ENCODE results near the gene REEP2.

REEP2 gene

GRCh38 chr5:138470322-138471051 is 31.6 kb downstream of the REEP2 start:
- no peak for TF ChIP-seq CTCF (IDR thresholded peaks at IDR 0.05)

- no peak for TF ChIP-seq CTCF (IDR thresholded peaks at IDR 0.05)
Measured at GRCh38 chr5:138471052-138471361, 32.1 kb downstream of the REEP2 start.

DNA sequence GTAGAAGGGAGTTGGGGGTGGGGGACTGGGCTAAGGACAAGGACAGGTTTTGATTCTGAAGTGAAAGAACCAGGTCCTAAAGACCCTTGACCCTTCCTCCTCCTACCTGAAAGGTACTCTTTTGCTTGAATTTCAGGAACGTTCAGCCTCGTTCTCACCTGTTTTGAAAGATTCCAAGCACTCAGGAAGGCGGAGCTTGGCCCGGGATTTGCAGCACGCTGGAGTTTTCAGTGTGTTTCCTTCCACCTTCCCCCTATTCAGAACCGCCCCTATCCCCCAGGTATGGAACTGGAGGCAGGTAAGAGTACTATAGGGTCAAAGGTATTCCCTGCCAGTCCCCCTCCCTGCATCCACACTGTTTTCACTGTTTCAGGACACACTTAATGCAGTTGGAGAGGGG is 33.5 kb downstream of the REEP2 start:
- TF ChIP-seq CTCF (IDR thresholded peaks at IDR 0.05): no peak

DNA sequence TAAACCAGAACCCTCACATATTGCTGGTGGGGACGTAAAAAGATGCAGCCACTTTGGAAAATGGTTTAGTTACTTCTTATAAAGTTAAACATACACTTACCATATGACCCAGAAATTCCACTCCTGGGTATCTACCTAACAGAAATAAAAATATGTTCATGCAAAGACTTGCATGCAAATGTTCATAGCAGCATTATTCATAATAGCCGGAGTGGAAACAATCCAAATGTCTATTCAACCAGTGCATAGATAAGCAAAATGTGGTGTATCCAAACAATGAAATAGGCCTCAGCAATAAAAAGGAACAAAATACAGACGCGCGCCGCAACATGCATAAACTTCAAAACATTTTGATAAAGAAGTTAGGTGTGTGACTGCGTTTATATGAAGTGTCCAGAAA is 38.1 kb downstream of the REEP2 start:
- no peak for TF ChIP-seq CTCF (IDR thresholded peaks at IDR 0.05)

- TF ChIP-seq CTCF (IDR thresholded peaks at IDR 0.05): no peak
Measured at GRCh38 chr5:138482638-138483037, 43.8 kb downstream of the REEP2 start.

GRCh38 chr5:138488481-138488945 is 49.7 kb downstream of the REEP2 start:
- TF ChIP-seq CTCF (IDR thresholded peaks at IDR 0.05): no peak

DNA sequence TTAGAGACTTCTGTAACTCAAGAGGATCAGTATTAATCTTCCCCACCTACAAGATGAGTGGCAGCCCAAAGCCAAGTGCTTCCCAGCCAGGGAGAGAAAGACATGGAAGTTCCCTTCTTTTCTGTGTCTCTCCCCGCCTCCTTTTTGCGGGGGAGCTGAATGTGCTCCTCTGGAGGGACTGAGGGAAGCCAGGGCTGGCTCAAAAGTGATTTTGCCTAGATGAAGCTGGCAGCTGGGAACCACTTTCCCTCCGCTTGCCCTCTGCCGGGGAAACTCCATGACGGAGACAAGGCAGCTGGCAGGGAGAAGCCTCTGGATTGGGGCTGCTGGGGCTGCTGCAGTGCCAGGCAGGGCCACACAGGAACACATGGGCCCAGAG is 50.8 kb downstream of the REEP2 start:
- no peak for TF ChIP-seq CTCF (IDR thresholded peaks at IDR 0.05)

All from LNCAP (cell line).